Cardiac fibroblast (primary cell): Measurements from ENCODE around the gene ALCAM.

Experiments
- DNase-seq, 2 donors: peaks; one replicate each; pipeline versions ENCODE4 v3.0.0 to v3.0.0-alpha.2; 2010; ENCODE audit warnings: low read depth in 2 of 2
- H3K4me3 ChIP-seq, 2 donors: replicated peaks in 1 of 2; 1 replicate in 1 of 2; 2 replicates in 1 of 2; pipeline ENCODE4 v1.5.1; 2011; ENCODE audit warnings: low read depth in 2 of 2, low read length in 2 of 2, mild to moderate bottlenecking in 2 of 2, moderate library complexity in 1 of 2
- CTCF ChIP-seq: IDR thresholded peaks from one replicate; pipeline ENCODE4 v1.5.1; 2011; ENCODE audit warnings: low read depth, mild to moderate bottlenecking, low read length, inconsistent platforms

The ALCAM gene

GRCh38 chr3:105537371-105538080 lies 170.8 kb downstream of the ALCAM start:
- H3K4me3 ChIP-seq = no peak overlapping the region
- TF ChIP-seq CTCF = no peak
- DNase-seq = peak; percentile 15 to 27

GRCh38 chr3:105538483-105538882 lies 171.8 kb downstream of the ALCAM start:
- H3K4me3 ChIP-seq = no peak overlapping the region
- no peak for DNase-seq
- no peak for TF ChIP-seq CTCF

- TF ChIP-seq CTCF = no peak
- no peak for DNase-seq
- no peak overlapping the region for H3K4me3 ChIP-seq
Observed at GRCh38 chr3:105539897-105540296, 173.2 kb downstream of the ALCAM start.

- no peak for TF ChIP-seq CTCF
- H3K4me3 ChIP-seq = no peak overlapping the region
- no peak for DNase-seq
Observed at GRCh38 chr3:105542282-105543019, 175.7 kb downstream of the ALCAM start.

GRCh38 chr3:105545051-105545450 lies 178.3 kb downstream of the ALCAM start:
- TF ChIP-seq CTCF = no peak
- no peak overlapping the region for H3K4me3 ChIP-seq
- DNase-seq = no peak

- peak; percentile 7 to 43 for DNase-seq
- H3K4me3 ChIP-seq = no peak overlapping the region
- TF ChIP-seq CTCF = no peak
Observed at GRCh38 chr3:105553851-105554250, 187.1 kb downstream of the ALCAM start.
